Left hindlimb (tissue), 1 donor: Measurements from ENCODE around the gene FAM171A1.
A peak's percentile ranks its signal among the peaks of the same experiment; 100 is the strongest.
"Not testable (repeated sequence)": the region's sequence is repeated elsewhere in the genome, so short reads cannot be mapped to it uniquely, and the experiment has no call there.

Experiments
- DNase-seq: peaks from one replicate; pipeline ENCODE4 v3.0.0-alpha.2; 2018

Gene FAM171A1

GRCh38 chr10:15236340-15236739 lies 134.7 kb downstream of the FAM171A1 start:
- no peak for DNase-seq

DNA sequence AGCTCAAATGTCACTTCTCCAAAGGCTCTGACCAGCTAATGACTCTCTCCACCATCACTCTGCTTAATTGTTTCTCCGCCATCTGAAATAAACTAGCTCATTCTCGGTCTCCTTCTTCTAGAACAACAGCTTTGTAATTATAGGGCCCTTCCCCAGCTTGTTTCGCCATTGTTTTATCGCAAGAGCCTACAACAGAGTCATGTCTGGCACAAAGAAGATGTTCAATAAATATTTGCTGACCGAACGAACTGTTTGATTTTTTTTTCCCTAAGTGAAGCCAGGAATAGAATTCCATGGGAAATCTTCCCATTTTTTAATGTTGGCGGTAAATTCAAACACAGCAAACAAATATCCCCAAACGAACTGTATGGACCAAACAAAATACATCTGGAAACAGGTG lies 138.8 kb downstream of the FAM171A1 start:
- DNase-seq = no peak

DNA sequence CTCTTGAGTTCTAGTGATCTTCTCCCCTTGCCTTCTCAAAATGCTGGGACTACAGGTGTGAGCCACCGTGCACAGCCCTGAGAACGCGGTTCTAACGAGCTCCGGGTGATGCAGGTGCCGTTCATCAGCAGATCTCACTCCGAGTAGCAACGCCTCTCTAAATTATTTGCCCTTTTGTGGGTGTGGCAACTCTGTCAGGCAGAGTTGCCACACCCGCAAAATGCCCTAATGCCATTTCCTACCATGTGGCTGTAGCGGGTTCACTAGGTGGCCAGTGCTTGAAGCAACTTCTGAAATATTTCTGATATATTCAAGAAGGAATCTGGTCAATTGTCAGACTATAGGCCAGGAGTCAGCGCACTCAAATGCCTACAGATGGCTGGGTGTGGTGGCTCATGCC lies 139.7 kb downstream of the FAM171A1 start:
- no peak for DNase-seq

DNA sequence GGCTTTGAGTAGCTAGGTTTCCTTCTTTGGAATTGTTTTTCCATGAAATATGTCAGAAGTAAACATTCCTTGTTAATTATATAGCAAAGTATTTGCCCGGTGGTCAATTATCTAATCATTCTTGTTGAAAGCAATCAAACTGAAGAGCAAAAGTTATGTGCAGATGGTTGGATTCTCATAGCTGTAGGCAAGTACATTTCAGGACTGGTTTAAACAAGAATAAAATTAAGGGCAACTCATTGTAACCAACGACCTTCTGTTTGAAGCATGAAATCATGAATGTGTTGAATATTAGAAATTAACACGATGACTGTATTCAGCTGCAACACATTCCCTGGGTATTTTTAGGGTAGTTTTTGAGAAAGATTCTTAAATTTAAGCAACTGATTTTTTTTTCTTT lies 140.8 kb downstream of the FAM171A1 start:
- DNase-seq = no peak

DNA sequence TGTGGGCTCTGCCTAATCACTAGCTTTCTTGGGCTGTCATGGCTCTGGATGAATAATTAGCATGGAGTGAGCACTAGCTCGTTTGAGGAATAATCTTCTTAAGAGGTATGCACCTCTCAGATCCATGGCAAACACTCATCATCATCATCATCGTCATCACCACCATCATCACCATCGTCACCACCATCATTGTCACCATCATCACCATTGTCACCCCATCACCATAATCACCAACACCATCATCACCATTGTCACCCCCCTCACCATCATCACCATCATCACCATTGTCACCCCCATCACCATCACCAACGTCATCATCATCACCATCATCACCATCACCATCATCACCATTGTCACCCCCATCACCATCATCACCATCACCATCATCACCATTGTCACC lies 141.8 kb downstream of the FAM171A1 start:
- no peak for DNase-seq

GRCh38 chr10:15228426-15228825 lies 142.7 kb downstream of the FAM171A1 start:
- no peak for DNase-seq

- no peak for DNase-seq
Observed at GRCh38 chr10:15227611-15228372, 143.3 kb downstream of the FAM171A1 start.

DNA sequence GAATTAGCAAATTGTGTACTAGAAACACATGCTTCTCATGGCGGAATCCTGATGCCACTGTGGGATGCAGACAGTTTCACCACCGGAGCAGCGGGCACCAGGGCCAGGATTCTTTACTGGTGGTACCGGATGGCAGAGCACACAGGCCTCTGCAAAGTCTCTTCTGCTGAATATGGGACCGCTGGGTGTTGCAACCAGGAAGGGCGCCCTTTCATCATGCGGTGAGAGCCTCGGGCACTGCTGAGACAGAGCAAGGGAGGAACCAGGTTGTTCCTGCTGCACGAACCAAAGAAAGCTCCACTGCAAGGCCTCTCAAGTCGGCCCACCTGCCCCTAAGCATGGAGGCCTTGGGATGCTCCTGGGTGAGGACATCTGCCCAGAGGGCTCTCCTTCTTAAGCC lies 145.6 kb downstream of the FAM171A1 start:
- no peak for DNase-seq

DNA sequence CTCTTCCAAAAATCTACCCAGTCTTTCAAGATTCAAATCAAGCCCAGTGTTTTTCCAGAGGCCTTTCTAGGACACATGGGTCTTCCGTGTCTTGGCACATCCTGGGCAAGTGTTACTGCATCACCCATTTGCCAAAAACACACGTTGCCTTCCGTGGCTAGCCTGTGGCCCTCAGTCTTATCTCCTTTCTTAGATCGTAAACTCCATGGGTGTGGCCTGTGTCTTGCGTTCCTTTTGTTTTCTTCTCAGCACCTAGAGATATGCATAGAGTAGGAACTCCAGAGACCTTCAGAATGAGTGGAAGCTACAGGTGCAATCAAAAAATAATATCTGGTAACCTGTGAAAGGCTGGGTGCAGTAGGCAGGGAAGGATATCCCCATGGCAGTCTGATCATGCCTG lies 146.1 kb downstream of the FAM171A1 start:
- DNase-seq = no peak

GRCh38 chr10:15223174-15223573 lies 147.9 kb downstream of the FAM171A1 start:
- peak; percentile 44 for DNase-seq

- DNase-seq = no peak
Observed at GRCh38 chr10:15222511-15222910, 148.6 kb downstream of the FAM171A1 start.

DNA sequence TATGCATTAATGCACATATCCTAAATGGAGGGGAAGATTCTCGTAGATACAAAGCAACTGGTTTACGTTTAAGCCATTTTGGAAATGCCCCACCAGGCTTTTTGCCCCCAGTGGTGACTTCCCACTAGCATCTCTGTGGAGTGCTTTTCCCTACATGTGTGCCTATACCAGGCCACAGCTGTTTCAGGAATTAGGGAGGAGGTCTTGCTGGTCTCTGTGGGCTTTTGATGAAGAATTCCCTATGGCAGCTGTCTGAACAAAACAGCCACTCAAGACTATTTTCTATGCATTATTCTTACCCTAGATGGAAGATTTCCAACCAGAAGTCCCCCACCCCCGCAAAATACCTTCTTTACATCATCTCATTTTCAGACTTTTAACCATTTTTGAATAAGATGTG lies 150.6 kb downstream of the FAM171A1 start:
- peak; percentile 40 for DNase-seq

DNA sequence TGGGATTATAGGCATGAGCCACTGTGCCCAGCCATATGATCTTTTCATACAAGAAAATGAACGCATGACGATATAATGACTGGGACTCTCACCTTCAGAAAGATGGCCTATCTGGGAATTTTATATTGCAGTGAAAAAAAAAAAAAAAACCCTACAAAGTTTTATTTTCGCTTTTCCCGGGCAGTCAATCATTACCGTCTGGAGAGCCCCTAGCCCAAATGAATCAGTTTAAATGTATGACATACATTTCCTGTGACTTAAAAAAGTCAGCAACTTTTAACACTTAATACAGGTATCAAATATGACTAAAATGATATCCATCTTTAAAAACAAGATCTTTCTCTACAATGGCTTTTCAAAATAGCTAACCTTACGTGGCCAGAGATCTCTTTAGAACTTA lies 154.4 kb downstream of the FAM171A1 start:
- DNase-seq = no peak

DNA sequence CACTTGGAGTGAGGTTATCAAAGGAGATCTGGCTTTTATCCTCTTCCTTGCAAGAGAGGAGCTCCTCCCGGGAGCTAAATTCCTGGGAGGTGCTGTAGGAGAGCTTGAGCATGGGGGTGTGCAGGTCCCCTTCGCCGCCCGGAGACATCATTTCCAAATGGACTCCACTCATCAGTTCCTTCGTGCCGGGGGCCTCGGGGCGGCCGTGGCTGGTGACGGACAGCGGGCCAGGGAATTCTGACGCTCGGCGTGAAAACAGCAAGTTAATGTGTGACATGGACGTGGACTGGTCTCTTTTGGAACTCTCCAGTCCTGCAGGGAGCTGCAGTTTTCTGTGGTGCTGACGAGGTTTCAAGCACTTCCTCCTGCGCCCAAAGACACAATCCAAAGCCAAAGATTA lies 156.9 kb downstream of the FAM171A1 start:
- DNase-seq = no peak

DNA sequence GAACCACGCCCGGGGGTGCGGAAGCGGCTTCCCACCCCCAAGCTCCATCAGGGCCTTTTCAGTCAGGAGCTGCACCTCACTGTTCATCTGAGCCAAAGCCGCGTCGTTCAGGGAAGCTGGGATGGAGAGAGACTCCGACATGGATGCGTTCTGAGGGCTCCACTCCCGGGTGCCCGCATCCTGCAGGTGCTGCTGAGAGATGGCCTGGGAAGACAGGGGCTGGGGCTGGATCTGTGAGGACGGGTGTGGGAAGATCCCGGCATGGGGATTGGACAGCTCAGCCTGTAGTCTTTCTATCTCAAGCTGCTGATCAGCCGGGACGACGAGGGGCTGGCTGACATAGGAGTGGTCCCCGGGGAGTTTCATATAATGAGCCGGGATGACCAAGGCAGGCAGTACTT lies 157.6 kb downstream of the FAM171A1 start:
- no peak for DNase-seq

GRCh38 chr10:15211464-15211979 lies 159.6 kb downstream of the FAM171A1 start:
- no peak for DNase-seq

DNA sequence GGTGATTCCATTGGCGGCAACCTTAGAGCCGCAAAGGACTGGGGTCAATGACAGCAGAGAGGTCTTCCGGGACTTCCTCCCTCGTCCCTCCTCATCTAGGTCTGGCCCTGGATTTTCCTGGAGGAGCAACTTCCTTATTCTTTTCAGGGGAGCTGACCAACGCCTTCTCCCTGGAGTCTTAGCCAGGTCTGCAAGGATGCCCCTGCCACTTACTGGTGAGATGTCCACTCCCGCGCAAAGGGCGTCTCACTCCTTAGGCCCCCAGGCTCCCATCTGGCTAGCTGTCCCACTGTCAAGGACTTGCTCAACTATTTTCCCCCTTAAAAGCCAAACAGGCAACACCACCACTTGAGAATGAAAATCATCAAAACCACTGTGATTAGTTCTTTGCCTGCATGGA lies 160.6 kb downstream of the FAM171A1 start:
- no peak for DNase-seq

DNA sequence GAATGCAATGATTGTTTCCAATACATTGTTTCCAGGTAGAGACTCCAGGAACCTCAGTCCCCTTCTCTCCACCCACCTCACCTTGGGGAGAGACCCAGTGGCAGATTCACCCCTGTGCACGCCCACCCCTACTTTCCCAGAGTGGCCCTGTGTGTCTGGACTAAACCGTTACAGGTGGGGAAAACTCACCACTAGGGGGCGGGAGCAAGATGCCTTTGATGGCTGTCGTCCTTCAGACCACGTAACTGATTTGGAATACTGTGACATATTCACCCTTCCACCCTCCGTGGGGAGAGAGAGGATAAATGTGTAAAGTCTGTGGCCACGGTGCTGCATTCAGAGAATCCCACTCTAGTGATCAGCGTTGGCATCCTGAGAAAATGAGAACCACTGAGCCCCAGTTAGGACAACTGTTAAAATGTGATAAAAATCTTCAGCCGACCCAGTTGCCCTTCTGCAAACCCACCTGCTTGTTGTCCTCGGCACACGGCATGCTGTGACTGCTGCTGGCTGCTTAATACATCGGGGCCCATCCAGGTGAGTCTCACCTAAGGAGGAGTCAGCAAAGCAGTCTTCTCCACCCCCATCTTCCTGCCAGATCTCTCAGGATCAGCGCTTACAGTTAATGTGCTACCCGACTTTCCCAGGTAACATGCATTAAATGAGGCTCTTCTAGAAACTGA lies 161.1 kb downstream of the FAM171A1 start:
- peak; percentile 73 for DNase-seq

- no peak for DNase-seq
Observed at GRCh38 chr10:15208221-15208620, 162.9 kb downstream of the FAM171A1 start.

DNA sequence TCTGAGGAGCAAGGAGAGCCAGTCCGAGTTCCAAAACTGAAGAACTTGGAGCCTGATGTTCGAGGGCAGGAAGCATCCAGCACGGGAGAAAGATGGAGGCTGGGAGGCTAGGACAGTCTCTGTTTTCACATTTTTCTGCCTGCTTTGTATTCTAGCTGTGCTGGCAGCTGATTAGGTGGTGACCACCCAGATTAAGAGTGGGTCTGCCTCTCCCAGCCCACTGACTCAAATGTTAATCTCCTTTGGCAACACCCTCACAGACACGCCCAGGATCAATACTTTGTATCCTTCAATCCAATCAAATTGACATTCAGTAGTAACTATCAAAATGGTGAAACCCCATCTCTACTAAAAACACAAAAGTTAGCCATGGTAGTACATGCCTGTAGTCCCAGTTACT lies 163.7 kb downstream of the FAM171A1 start:
- not testable (repeated sequence) for DNase-seq

DNA sequence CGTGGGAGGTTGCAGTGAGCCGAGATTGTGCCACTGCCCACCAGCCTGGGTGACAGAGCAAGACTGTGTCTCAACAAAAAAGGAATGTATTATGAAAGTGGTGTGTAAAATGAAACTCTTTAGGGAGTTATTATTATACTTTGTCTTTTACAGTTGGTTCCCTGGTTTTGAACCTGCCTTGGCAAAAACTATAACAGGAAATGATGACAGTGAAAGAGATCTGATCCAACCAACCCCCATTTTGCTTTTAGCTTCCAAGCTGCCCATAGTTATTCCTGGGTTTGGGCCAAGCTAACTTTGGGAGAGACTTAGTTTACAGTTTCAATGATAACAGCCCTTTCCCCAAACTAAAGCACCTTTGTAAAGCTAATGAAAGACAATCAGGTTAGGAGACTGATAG lies 168.4 kb downstream of the FAM171A1 start:
- DNase-seq = no peak

DNA sequence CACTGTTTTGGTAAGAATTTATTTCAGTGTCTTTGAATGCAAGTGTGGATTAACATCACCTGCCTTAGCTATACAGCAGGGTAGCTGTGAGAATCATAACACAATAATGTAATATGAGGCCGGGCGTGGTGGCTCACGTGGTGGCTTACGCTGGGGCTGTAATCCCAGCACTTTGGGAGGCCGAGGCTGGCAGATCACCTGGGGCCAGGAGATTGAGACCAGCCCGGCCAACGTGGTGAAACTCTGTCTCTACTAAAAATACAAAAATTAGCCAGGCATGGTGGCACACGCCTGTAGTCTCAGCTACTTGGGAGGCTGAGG lies 168.8 kb downstream of the FAM171A1 start:
- not testable (repeated sequence) for DNase-seq

DNA sequence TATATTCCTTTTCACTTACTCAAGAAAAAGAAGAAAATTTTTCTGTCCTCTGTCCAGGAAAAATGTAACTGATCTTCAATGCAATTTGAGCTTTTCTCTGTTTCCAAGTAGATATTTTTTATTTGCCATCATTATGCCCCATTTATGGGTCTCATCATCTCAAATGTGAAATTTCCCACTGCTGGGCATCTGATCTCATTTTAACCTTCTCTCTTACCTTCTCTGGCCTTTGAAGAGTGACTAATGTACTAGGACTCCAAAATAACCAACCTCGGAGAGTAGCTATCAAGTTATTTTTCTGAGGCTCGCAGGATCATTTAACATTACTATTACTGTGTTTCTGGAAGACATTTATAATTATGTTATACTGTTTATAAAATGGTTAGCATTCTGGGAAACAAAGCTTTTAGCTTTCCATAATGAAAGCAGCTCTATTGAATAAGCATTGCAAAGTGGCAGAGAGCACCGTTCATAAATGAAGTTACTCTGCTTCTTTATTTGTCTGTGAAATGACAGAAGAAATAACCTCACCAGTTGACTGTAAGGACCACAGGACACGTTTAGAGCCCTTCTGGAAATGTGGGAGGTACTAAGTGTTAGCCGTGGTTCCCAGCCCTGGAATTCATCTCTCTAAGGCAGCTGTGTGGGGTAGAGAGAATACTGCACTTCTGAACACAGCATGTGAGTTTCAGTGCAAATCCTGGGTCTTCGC lies 169.3 kb downstream of the FAM171A1 start:
- DNase-seq = no peak

- no peak for DNase-seq
Observed at GRCh38 chr10:15200626-15201025, 170.5 kb downstream of the FAM171A1 start.
